ENCODE results near the gene PPP3R1.

Gene PPP3R1

GRCh38 chr2:68230241-68231060 lies 21.9 kb downstream of the PPP3R1 start:
- no peak for DNase-seq

DNA sequence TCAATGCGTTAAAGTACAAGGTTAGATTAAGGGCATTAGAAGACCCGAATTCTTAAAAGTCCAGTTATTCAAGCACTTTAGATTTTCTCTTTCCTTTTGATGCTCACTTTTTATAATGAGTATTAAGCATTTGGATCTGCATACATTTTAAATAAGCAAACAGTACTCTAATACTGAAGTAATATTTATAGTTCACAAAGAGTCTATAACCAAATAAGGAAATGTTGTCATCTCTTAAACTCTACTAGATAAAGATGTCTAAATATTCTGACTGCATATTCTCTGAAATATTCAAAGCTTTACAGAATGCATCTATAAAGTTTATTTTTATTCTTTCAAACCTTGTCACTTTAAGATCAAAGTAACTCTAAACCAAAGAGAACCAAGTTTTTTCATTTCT lies 25.5 kb downstream of the PPP3R1 start:
- no peak for DNase-seq

- DNase-seq, result peak in 1 of 2 donors; percentile 23
These were observed 27.2 kb downstream of the PPP3R1 start for GRCh38 chr2:68225119-68225632.

- no peak for DNase-seq
These were observed 28.9 kb downstream of the PPP3R1 start for GRCh38 chr2:68223419-68223818.

DNA sequence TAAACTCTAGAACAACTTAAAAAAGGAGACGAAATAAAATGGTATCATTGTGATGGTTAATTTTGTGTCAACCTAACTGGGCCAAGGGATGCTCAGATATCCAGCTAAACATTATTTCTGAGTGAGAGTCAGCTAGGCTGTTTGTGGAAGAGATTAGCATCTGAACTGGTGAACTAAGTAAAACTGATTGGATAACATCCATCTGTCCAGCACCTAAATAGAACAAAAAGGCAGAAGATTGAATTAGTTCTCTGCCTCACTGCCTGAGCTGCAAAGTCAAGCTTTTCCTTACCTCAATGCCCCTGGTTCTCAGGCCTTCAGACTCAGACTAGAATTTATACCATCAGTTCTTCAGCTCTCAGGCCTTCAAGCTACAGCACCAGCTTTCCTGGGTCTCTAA lies 30.0 kb downstream of the PPP3R1 start:
- no peak for DNase-seq

DNA sequence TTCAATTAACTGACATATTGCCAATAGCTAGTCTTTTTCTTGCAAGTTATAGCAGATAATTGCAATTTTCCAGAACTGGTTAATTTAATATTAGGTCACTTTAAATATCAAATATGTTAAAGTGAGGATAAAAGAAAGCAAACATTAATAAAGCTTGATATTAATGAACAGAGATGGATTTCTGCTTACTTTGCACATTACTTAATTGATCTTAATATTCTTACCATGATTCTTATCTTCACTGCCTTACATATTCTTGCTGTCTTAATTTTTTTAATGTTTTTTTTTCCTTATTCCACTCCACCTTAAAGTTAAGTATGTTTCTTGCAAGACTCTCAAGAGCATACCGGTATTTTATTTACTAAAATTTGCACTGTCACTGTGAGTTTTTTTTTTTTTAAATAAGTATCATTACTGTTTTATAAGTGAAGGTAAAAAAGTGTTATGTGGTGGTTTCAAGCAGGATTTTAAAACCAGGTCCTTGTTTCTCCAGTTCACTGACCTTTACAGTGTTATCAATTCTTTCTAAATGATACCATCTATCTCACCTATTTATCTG lies 33.9 kb downstream of the PPP3R1 start:
- no peak for DNase-seq

- DNase-seq, result no peak
These were observed 34.6 kb downstream of the PPP3R1 start for GRCh38 chr2:68217729-68218128.

GRCh38 chr2:68216454-68217310 lies 35.6 kb downstream of the PPP3R1 start:
- DNase-seq, result no peak

DNA sequence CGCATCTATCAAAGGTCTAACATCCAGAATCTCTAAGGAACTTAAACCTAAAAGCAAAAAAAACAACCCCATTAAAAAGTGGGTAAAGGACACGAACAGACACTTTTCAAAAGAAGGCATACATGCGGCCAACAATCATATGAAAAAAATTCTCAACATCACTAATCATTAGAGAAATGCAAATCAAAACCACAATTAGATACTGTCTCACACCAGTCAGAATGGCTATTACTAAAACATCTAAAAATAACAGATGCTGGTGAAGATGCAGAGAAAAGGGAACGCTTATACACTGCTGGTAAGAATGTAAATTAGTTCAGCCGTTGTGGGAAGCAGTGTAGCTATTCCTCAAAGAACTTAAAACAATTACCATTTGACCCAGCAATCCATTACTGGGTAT lies 38.0 kb downstream of the PPP3R1 start:
- no peak for DNase-seq

DNA sequence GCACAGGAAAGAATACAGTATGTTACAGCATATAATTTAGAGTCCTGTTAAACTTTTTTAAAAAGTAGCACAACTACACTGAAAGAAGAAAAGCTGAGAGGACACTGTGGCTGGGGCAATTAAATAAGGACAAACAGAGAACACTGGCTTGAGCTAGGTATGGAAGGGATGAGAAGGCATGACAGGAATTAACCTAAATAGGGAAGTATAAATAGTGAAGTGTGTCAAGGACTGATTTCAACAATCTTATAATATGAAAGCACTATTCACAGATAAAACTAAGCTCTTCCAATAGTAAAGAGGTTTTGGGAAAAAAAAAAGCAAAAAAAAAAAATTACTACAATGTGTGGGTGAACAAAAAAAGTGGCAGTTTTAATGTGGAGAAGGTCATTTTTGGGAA lies 45.5 kb downstream of the PPP3R1 start:
- DNase-seq, result no peak

DNA sequence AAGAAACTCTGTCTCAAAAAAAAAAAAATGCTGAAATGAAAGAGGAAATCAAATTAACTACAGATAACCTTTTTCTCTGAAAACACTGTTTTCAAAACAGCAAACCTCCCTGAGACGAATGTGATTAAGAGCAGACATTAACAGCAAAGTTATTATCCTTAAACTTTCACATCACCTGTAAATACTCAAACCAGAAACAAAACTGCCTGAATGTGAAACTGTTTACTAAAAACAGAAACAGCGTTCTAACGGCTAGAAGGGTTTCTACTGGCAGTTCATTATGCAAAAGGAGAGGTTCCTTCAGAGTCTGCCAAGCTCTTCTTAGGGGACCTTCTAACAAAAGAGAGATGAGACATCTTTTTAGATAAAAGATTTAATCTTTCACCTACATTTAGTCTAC lies 48.7 kb downstream of the PPP3R1 start:
- no peak for DNase-seq

GRCh38 chr2:68200157-68200787 lies 52.1 kb downstream of the PPP3R1 start:
- no peak for DNase-seq

DNA sequence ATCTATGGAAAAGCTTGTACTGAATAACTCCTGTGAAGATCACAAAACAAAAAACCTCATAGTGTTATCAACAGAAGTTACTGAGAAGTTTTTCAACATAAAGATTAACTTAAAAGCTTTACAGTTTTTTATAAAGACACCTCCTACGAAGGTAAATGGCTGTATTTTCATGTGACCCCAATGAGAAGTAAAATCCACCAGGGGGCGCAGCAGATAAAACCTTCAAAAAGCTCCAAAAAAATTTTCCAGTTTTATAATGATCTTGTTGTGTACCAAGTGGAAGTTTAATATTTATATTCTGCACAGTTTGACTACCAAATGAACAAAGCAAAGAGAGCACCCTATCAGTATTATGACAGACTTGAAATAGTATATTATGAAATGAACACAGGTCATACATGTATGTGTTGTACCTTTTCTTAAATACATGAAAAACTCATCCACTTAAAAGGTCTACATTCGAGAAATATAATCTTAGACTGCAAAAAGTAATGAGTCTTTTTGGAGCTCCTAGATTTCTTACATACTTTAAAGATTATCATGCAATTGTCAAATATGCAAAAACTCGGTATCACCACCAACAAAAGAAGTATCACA lies 56.1 kb downstream of the PPP3R1 start:
- DNase-seq, result no peak

- no peak for DNase-seq
These were observed 57.2 kb downstream of the PPP3R1 start for GRCh38 chr2:68195096-68195495.

GRCh38 chr2:68193787-68194372 lies 58.5 kb downstream of the PPP3R1 start:
- no peak for DNase-seq

- DNase-seq, result no peak
These were observed 59.2 kb downstream of the PPP3R1 start for GRCh38 chr2:68193144-68193543.

GRCh38 chr2:68190991-68191731 lies 61.2 kb downstream of the PPP3R1 start:
- no peak for DNase-seq

- DNase-seq, result no peak
These were observed 62.1 kb downstream of the PPP3R1 start for GRCh38 chr2:68189991-68190784.

DNA sequence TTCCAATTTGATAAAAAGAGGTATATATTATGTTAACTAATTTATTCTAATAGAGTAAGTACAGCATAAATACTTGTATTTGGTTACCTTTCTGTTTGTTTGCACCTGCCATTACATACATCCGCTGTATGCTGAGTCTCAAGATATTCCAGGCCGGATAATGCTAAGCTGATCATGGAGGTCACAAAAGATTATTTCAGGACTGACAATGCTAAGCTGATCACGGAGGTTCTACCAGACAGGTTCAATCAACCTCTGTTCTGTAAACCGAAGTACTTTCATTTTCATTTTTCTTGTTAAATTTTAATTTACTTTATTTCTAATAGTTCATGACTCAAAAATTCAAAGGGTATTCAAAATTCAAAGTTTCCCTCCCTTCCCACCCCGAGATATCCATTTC lies 63.5 kb downstream of the PPP3R1 start:
- no peak for DNase-seq

DNA sequence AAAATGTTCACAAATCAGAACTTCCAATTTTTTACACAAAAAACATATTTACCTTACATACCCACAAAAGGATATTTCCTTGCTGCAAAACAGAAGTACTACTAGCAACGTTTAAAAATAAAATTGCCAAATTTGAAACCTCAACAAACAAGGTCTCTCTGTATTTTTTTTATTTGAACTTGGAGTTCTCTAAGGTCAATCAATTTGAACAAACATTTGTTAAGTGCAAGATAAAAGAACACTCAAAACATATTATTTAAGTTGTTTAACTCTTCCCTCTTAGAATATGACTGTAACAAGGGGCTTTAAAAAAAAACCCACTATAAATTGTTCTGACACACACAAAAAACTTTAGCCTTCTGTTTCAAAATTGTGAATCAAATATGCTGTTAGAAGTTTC lies 65.0 kb downstream of the PPP3R1 start:
- DNase-seq, result no peak

Measured in hippocampal formation (tissue), 2 donors.